HG02610 (cell line): Measurements from ENCODE around the gene C1QC.

ENCODE experiments used
- ATAC-seq: cut with Tn5 transposase; IDR thresholded peaks from one replicate; pipeline ENCODE4 v1.9.1; 2021; ENCODE audit warnings: mild to moderate bottlenecking, moderate library complexity; ENCODE audit not compliant: unreplicated experiment

The C1QC gene

DNA sequence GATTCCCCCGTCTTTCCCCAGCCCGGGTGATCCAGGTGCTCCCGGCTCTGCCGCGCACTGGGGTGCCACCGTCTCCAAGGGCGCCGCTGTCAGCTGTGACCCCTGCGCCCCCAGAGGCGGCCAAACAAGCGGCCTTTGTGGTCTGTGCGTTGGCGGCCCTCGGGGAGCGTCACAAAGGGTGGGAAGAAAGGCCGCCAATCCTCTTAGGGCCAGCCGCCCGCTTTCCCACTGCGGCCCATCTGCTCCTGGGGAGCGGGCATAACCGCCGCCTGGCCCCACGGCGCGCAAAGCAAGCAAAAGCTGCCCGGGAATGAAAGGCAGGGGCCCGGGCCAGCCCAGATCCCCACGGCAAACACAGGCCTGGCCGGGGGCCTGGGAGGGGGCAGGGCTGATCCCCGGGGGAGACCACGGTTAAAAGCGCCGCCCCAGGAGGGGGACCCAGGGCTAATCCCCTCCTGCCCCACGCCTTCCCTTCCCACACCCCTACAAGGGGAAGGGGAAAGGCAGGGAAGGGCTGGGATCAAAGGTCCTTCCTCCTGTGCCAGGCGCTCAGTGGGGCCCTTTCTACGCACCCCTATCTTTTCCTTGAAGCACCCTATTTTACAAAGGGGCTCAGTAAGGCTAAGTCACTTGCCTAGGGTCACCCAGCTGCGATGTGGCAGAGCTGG lies 33.6 kb downstream of the C1QC start:
- ATAC-seq, result no peak

DNA sequence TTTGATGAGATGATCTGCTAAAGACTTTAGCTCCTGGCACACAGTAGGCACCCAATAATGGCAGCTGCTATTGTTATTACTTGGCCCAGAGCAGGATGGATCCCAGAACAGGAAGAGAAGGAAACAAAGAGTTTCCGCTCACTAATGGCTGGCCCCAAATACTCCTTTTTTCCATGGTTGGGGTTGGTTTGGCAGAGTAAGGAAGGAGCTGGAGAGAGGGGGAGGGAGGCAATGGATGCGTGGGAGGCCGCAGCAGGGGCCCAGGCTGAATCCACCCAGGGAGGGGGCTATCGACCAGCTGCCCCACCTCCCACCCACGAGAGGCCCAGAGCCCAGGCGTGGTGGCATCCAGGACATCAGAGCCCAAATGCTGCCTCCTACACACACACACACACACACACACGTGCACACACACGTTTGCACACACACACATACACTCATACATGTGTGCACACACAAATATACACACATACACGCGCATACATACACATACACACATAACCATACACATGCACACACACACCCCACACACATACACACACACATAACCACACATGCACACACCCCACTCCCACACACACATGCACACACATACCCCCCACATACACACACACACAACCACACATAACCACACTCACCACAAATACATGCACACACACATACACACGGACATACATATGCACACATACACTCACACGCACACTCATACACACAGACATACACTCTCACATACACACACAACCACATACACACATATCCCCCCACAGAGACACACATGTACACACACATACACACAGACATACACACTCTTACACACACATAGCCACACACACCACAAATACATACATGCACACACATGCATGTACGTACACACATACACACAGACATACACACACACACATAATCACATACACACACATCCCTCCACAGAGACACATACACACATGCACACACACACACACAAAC lies 34.8 kb downstream of the C1QC start:
- ATAC-seq, result no peak

DNA sequence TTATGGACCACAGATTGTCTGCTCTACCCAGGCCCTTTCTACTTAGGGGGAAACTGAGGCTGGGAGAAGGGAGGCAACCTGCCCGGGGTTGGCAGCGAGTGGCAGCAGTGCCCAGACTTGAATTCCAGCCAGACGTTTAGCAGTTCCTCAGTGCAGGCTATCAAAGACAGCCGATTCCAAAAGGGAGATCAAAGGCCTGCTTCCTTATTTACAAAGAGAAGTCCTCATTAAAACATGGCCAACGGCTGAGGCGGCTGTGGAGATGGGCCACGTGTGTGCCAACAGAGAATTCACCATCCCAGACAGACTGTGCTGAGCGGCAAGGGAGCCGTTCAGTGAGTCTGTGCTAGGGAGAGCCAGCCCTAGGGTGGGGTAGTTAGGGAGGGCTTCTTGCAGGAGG lies 37.3 kb downstream of the C1QC start:
- ATAC-seq, result no peak

DNA sequence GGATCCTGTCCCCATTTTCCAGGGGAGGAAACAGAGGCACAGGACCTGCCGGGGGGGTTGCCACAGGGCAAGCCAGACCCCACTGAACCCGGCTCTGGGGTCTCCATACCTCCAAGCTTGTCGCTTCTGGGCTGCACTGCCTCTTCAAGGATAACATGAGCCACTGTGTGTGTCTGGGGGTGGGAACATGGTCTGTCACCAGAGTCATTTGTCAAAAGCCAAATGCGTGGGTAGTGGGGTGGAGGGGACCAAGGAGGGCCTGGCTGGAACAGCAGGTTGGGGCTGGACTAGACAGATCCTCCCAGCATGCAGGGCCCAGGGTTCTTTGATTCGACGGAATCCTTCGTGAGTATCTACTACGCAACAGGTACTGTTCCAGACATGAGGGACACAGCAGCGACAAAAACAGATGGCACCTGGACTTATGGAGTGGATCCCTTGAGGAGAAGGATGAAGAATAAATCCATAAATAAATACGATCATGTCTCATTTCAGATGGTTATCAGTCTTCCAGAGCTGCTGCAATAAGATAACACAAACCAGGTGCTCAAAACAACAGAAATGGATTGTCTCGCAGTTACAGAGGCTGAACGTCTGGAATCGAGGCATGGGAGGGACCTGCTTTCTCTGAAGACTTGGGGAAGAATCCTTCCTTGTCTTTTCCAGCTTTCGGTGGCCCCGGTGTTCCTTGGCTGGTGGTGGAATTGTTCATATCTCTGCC lies 38.3 kb downstream of the C1QC start:
- no peak for ATAC-seq

DNA sequence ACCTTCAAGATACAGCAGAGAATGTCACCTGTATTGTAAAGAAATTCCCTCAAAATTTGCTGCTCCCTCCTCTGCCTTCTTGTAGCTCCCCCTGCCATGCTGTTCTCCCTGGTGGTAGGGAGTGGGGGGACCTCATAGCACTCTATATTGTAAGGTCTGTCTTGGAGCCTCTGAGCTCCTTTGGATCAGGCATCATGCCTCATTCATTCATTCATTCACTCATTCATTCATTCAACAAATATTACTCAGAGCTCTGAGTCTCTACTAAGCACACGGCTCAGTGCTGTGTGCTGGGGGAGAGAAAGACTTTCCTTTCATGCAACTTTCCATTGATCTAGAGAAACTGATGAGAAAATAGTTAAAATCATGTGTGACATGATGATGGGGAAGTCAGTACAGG lies 40.1 kb downstream of the C1QC start:
- ATAC-seq, result no peak

DNA sequence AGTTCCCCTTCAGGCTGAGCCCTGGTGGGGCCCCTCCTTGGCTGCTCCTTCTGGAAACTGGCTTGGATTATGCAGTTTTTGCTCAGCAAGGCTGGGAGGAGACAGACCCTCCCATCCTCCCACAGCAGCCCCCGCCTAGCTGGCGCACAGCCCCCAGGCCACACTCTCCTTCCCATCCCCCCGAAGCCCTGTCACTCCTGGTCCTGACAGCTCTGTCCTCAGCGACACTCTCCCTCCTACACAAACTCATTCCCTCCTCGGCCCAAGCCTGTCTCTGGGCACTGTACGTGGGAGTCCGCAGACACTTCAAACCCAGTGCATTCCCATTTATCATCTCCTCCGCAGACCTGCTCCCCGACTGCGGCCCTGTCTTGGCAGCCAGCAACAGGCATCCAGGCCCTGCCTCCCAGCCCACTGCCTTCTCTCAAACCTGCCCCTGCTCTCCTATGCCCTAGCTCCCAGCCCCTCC lies 42.2 kb downstream of the C1QC start:
- no peak for ATAC-seq

DNA sequence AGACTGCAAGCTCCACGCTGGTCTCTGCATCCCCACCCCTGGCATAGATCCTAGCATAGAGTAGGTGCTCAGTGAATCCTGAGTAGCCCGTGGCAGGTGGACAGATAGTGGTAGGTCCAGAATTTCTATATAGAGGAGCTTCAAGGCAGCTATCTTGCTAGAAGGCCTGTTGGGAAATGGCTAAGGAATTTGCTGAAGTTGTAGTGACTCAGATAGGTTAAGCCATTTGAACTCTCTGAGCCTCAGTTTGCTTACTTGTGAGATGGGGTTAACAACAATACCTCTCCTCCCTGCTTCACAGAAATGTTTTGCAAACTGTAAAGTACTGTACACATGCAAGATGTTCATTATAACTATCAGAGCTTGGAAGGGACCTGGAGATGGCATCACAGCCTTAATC lies 43.8 kb downstream of the C1QC start:
- ATAC-seq, result no peak

DNA sequence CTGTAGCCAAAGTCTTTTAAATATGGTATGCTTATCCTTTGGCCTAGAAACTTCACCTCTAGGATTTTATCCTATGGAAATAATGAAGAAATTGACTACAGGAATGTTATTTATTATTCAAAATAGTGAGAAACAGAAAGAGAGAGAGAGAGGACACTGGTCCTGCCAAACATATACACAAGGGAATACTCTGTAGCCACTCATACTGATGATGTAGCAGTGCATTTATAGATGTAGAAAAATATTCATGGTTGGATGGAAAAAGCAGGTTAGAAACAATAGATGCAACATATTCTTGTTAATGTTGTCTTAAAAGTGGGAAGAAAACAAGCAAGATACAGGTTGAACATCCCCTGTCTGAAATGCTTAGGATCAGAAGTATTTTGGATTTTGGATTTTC lies 45.0 kb downstream of the C1QC start:
- no peak for ATAC-seq

DNA sequence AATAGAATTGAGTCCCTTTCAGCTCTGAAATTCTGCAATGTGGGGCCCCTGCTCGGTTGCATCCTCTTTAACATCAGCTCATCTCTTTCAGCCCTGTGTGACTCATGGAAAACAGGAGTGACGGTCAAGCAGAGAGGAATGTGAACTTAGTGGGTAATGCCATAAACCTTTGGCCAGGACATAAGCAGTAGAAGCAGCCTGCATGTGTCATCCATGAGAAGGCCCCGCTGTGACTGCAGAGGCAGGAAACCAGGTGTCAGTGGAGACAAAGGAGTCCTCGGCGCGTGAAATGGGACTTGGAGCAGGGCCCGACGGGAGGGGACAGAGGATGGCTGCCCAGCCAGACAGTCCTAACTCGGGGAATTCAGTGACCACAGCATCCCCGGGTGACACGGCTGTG lies 46.1 kb downstream of the C1QC start:
- no peak for ATAC-seq

DNA sequence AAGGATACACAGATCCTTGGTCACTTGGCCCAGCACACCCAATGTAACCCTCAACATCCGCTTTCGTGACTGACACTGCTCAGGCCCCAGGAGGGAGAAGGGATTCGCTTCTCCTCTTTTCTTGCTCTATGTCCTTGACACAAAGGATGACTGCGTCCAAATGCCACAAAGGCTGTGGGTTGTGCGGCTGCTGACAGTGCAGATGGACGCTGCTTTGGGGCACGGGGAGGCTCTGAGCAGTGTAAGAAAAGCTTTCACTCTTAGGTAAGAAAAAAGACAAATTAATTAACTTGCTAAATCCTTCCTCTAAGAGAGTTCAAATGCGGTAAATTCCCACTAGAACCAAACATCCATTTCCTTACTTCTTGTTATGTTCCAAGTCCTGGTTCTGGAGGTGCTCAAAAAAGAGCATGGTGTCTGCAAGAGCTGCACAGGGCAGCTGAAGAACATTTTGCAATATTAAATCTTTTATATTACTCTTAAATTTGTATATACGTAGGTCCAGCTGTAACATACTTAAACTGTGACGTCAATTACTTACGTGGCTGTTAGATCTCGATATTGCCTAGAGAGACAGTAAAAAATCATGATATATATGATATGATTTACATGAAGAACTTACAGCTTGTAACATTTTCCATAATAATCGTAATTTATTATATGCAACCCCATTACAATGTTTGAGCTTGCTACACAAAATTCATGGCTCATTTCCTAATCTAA lies 47.8 kb downstream of the C1QC start:
- ATAC-seq, result no peak

DNA sequence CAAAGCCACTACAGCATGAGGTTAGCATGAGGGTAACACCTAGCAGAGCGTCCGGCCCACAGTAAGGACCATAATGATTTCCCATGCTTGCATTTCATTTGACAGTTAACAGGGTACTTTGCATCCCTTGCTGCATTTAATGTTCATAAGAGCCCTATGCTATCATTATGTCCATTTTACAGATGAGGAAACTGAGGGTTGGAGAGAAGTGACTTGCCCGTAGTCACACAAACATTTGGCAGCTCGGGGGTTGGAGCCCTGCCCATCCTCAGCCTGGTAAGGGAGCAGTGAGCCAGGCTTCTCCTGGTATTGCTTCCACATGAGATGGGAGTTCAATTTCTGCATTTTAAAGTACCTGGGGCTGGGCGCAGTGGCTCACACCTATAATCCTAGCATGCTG lies 50.7 kb downstream of the C1QC start:
- ATAC-seq, result no peak

DNA sequence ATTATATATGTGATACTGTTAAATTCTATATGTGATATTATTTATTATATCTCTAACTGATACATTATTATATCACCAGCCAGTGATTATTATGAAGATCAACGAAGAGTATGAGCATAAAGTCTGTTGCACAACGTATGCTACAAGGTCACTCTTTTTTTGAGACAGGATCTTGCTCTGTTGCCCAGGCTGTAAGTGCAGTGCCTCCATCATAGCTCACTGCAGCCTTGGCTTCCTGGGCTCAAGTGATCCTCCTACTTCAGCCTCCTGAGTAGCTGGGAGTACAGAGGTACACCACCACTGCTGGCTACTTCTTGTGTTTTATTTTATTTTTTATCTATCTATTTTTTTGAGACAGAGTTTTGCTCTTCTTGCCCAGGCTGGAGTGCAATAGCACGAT lies 53.2 kb downstream of the C1QC start:
- no peak for ATAC-seq
